Type B pancreatic cell (in vitro differentiated cells): Measurements from ENCODE around the gene ANK2. TPM values are rescaled to one million over a fixed set of nuclear protein-coding genes. Genes with fewer than 3 reads are reported as not detected.

Experiments used
- DNase-seq: peaks from one replicate; pipeline ENCODE4 v3.0.0; 2021; ENCODE audit warnings: mixed read lengths; ENCODE audit not compliant: unreplicated experiment; ENCODE audit errors: extremely low spot score
- H3K27ac Mint-ChIP-seq: 2 replicates; pipeline ENCODE4 v1.8.0; 2021; ENCODE audit warnings: mild to moderate bottlenecking, mixed read lengths
- H3K27me3 Mint-ChIP-seq: 2 replicates; pipeline ENCODE4 v1.8.0; 2021; ENCODE audit warnings: mixed read lengths
- H3K36me3 Mint-ChIP-seq: 2 replicates; pipeline ENCODE4 v1.8.0; 2021; ENCODE audit warnings: mixed read lengths
- H3K4me1 Mint-ChIP-seq: one replicate; pipeline ENCODE4 v1.8.0; 2021; ENCODE audit warnings: mixed read lengths; ENCODE audit not compliant: unreplicated experiment
- H3K4me3 Mint-ChIP-seq: 2 replicates; pipeline ENCODE4 v1.8.0; 2021; ENCODE audit warnings: mild to moderate bottlenecking, mixed read lengths
- H3K9me3 Mint-ChIP-seq: 2 replicates; pipeline ENCODE4 v1.8.0; 2021; ENCODE audit warnings: mixed read lengths
- CTCF ChIP-seq: fragments of 200-600 bp; sonication (generic); conservative IDR thresholded peaks from 2 replicates; pipeline ENCODE4 v1.5.0; 2021; ENCODE audit warnings: antibody characterized with exemption, mild to moderate bottlenecking
- total RNA-seq: library from RNA; stranded (reverse); gene quantifications from 2 replicates; pipeline ENCODE4 v1.2.1, GENCODE V29; 2021; ENCODE audit warnings: low replicate concordance

Gene ANK2
- total RNA-seq, 1 donor from 2014 or later: 27.7 TPM

- Mint-ChIP-seq H3K36me3 (no peaks in the 10 kb centered on the region), H3K27me3 (no peaks in the 10 kb centered on the region), H3K4me1 (no peaks in the 10 kb centered on the region), H3K4me3 (no peak overlapping the region), H3K9me3 (no peaks in the 10 kb centered on the region), H3K27ac (no peak overlapping the region)
- DNase-seq: no peak
- TF ChIP-seq CTCF: no peak
Observed at GRCh38 chr4:113368056-113368455, 318.6 kb downstream of the ANK2 start.

- no peak for DNase-seq
- no peak overlapping the region for H3K4me3 Mint-ChIP-seq
- no peaks in the 10 kb centered on the region for H3K4me1 Mint-ChIP-seq
- no peak overlapping the region for H3K27ac Mint-ChIP-seq
- no peaks in the 10 kb centered on the region for H3K36me3 Mint-ChIP-seq
- no peak for TF ChIP-seq CTCF
- no peaks in the 10 kb centered on the region for H3K27me3 Mint-ChIP-seq
- H3K9me3 Mint-ChIP-seq: no peaks in the 10 kb centered on the region
Observed at GRCh38 chr4:113371111-113371510, 321.7 kb downstream of the ANK2 start.

- Mint-ChIP-seq H3K4me3 (no peak overlapping the region), H3K27me3 (no peaks in the 10 kb centered on the region), H3K9me3 (no peaks in the 10 kb centered on the region), H3K4me1 (no peaks in the 10 kb centered on the region), H3K27ac (no peak overlapping the region), H3K36me3 (no peaks in the 10 kb centered on the region)
- TF ChIP-seq CTCF: no peak
- no peak for DNase-seq
Observed at GRCh38 chr4:113375964-113376666, 326.7 kb downstream of the ANK2 start.

GRCh38 chr4:113378836-113379235 lies 329.4 kb downstream of the ANK2 start:
- H3K4me1 Mint-ChIP-seq: no peaks in the 10 kb centered on the region
- no peaks in the 10 kb centered on the region for H3K36me3 Mint-ChIP-seq
- H3K27me3 Mint-ChIP-seq: no peaks in the 10 kb centered on the region
- no peaks in the 10 kb centered on the region for H3K9me3 Mint-ChIP-seq
- H3K4me3 Mint-ChIP-seq: no peak overlapping the region
- no peak overlapping the region for H3K27ac Mint-ChIP-seq
- no peak for TF ChIP-seq CTCF
- DNase-seq: no peak

- no peaks in the 10 kb centered on the region for H3K27me3 Mint-ChIP-seq
- TF ChIP-seq CTCF: no peak
- H3K4me3 Mint-ChIP-seq: no peak overlapping the region
- peaks cover 8% of the 10 kb centered on the region for H3K4me1 Mint-ChIP-seq
- H3K36me3 Mint-ChIP-seq: no peaks in the 10 kb centered on the region
- no peak for DNase-seq
- no peaks in the 10 kb centered on the region for H3K9me3 Mint-ChIP-seq
- no peak overlapping the region for H3K27ac Mint-ChIP-seq
Observed at GRCh38 chr4:113382704-113383103, 333.3 kb downstream of the ANK2 start.
